Measurements from ENCODE around the gene FTCDNL1. TPM values are rescaled to one million over a fixed set of nuclear protein-coding genes. Genes with fewer than 3 reads are reported as not detected.
A peak's percentile ranks its signal among the peaks of the same experiment; 100 is the strongest.

FTCDNL1 gene
- total and polyA plus RNA-seq, 9 of the 15 experiments (the other 6 are each of a cell fraction or from before 2014, with no cell fraction given) = 0.13 to 0.58 (median 0.32) TPM

- TF ChIP-seq RREB1 (CRISPR knock-in tag; IDR thresholded peaks at IDR 0.05) (no peak), ZC3H11A (IDR thresholded peaks at IDR 0.05; ENCODE audit: low read depth, low read length) (no peak), RERE (CRISPR knock-in tag; IDR thresholded peaks at IDR 0.05; ENCODE audit: borderline replicate concordance) (0 out of 2 replicates have a peak, but pooled peaks have one; percentile 23), NONO (IDR thresholded peaks at IDR 0.05; ENCODE audit: low read depth in 2 of 2, low read length in 1 of 2) (0 out of 4 replicates have a peak, but pooled peaks of 1 of the 2 experiments have one; percentile 21), CREB1 (IDR thresholded peaks at IDR 0.05) (no peak), CREB1 (CRISPR knock-in tag; IDR thresholded peaks at IDR 0.05) (no peak), ZNF224 (CRISPR knock-in tag; IDR thresholded peaks at IDR 0.05) (no peak), NFIC (IDR thresholded peaks at IDR 0.05) (no peak), NR2C2 (CRISPR knock-in tag; IDR thresholded peaks at IDR 0.05) (no peak), NR2C2 (tag; IDR thresholded peaks at IDR 0.05) (peak; percentile 76)
- TF ChIP-seq, protein P1, sequence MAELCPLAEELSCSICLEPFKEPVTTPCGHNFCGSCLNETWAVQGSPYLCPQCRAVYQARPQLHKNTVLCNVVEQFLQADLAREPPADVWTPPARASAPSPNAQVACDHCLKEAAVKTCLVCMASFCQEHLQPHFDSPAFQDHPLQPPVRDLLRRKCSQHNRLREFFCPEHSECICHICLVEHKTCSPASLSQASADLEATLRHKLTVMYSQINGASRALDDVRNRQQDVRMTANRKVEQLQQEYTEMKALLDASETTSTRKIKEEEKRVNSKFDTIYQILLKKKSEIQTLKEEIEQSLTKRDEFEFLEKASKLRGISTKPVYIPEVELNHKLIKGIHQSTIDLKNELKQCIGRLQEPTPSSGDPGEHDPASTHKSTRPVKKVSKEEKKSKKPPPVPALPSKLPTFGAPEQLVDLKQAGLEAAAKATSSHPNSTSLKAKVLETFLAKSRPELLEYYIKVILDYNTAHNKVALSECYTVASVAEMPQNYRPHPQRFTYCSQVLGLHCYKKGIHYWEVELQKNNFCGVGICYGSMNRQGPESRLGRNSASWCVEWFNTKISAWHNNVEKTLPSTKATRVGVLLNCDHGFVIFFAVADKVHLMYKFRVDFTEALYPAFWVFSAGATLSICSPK (IDR thresholded peaks at IDR 0.05; ENCODE audit: borderline replicate concordance) = no peak
- TF ChIP-seq, protein P2, sequence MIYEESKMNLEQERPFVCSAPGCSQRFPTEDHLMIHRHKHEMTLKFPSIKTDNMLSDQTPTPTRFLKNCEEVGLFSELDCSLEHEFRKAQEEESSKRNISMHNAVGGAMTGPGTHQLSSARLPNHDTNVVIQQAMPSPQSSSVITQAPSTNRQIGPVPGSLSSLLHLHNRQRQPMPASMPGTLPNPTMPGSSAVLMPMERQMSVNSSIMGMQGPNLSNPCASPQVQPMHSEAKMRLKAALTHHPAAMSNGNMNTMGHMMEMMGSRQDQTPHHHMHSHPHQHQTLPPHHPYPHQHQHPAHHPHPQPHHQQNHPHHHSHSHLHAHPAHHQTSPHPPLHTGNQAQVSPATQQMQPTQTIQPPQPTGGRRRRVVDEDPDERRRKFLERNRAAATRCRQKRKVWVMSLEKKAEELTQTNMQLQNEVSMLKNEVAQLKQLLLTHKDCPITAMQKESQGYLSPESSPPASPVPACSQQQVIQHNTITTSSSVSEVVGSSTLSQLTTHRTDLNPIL (CRISPR knock-in tag; IDR thresholded peaks at IDR 0.05) = no peak
Observed at GRCh38 chr2:199850718-199851500, at the start of gene FTCDNL1 (continued).

Data from K562 (cell line).